HepG2 (cell line): ENCODE data around the gene S100A6. TPM values are rescaled to one million over a fixed set of nuclear protein-coding genes. Genes with fewer than 3 reads are reported as not detected.

Experiments used
- CHCHD3 ChIP-seq: sonication (generic); formaldehyde crosslinking; IDR thresholded peaks from 2 replicates; pipeline ENCODE4 v1.8.0; 2022; ENCODE audit warnings: mild to moderate bottlenecking, missing genetic modification reagents, moderate library complexity
- DNMT1 ChIP-seq: sonication (generic); formaldehyde crosslinking; IDR thresholded peaks from 2 replicates; pipeline ENCODE4 v1.5.1; 2020; ENCODE audit warnings: mild to moderate bottlenecking, missing genetic modification reagents
- EEA1 ChIP-seq: sonication (generic); formaldehyde crosslinking; IDR thresholded peaks from 2 replicates; pipeline ENCODE4 v1.5.1; 2020; ENCODE audit warnings: mild to moderate bottlenecking, missing genetic modification reagents, borderline replicate concordance
- KLF6 ChIP-seq: IDR thresholded peaks from 2 replicates; pipeline ENCODE4 v1.8.0; 2016; ENCODE audit warnings: missing biosample characterization, missing genetic modification reagents
- POLR2AphosphoS2 ChIP-seq: IDR thresholded peaks from 2 replicates; pipeline ENCODE4 v1.6.1; 2011; ENCODE audit warnings: low read depth, low read length, improper control_type of control experiment
- RBM39 ChIP-seq: fragments of 200-400 bp; formaldehyde crosslinking; IDR thresholded peaks from one replicate; pipeline ENCODE4 v1.6.1; 2018; ENCODE audit warnings: antibody characterized with exemption, mild to moderate bottlenecking, low read depth, low read length; ENCODE audit not compliant: poor library complexity, severe bottlenecking
- REXO4 ChIP-seq: sonication (generic); formaldehyde crosslinking; IDR thresholded peaks from 2 replicates; pipeline ENCODE4 v1.8.0; 2022; ENCODE audit warnings: missing genetic modification reagents, mild to moderate bottlenecking, borderline replicate concordance
- SALL1 ChIP-seq: sonication (generic); formaldehyde crosslinking; IDR thresholded peaks from 2 replicates; pipeline ENCODE4 v1.8.0; 2022; ENCODE audit warnings: mild to moderate bottlenecking, missing genetic modification reagents
- ZMYM2 ChIP-seq: sonication (generic); formaldehyde crosslinking; IDR thresholded peaks from 2 replicates; pipeline ENCODE4 v1.8.0; 2022; ENCODE audit warnings: mild to moderate bottlenecking, missing genetic modification reagents
- ZNF232 ChIP-seq: sonication (generic); formaldehyde crosslinking; IDR thresholded peaks from 2 replicates; pipeline ENCODE4 v1.4.0; 2020; ENCODE audit warnings: missing genetic modification reagents, borderline replicate concordance
- ZNF34 ChIP-seq: sonication (generic); formaldehyde crosslinking; IDR thresholded peaks from 2 replicates; pipeline ENCODE4 v1.4.0; 2020; ENCODE audit warnings: mild to moderate bottlenecking, missing genetic modification reagents, borderline replicate concordance
- ZNF383 ChIP-seq: sonication (generic); formaldehyde crosslinking; IDR thresholded peaks from 2 replicates; pipeline ENCODE4 v1.4.0; 2020; ENCODE audit warnings: missing genetic modification reagents, mild to moderate bottlenecking, borderline replicate concordance
- ZNF792 ChIP-seq: IDR thresholded peaks from 2 replicates; pipeline ENCODE4 v1.6.1; 2016
- ZSCAN29 ChIP-seq: sonication (generic); formaldehyde crosslinking; conservative IDR thresholded peaks from 2 replicates; pipeline ENCODE4 v1.4.0; 2020; ENCODE audit warnings: mild to moderate bottlenecking, missing genetic modification reagents
- polyA plus RNA-seq, 8 experiments: library from polyadenylated mRNA; depleted of rRNA in 3 of 8; stranded (reverse) in 7 of 8; unstranded in 1 of 8; fragments of >200 nt; fragmentation: Illumina TruSeq in 4 of 8; extraction: Trizol in 4 of 8; gene quantifications; 2 replicates each; pipeline versions ENCODE4 v1.2.1 to v1.2.3, GENCODE V29; 2011 to 2016; ENCODE audit warnings: low read depth in 4 of 8, missing spikeins in 1 of 8, mixed read lengths in 1 of 8; ENCODE audit not compliant: insufficient read depth in 1 of 8
- total RNA-seq, 5 experiments: library from RNA; depleted of rRNA; stranded (reverse); fragments of >200 nt; fragmentation: Illumina TruSeq; extraction: Trizol; gene quantifications; 2 replicates each; pipeline ENCODE4 v1.2.3, GENCODE V29; 2016; ENCODE audit warnings: low read depth in 1 of 5
- TF ChIP-seq, protein P1 (sequence below): sonication (generic); formaldehyde crosslinking; IDR thresholded peaks from 2 replicates; pipeline ENCODE4 v1.5.0; 2020; ENCODE audit warnings: mild to moderate bottlenecking, missing genetic modification reagents
- TF ChIP-seq, protein P2 (sequence below): sonication (generic); formaldehyde crosslinking; IDR thresholded peaks from 2 replicates; pipeline ENCODE4 v1.4.0; 2020; ENCODE audit warnings: missing genetic modification reagents, mild to moderate bottlenecking, borderline replicate concordance
- TF ChIP-seq, protein P3 (sequence below): sonication (generic); formaldehyde crosslinking; conservative IDR thresholded peaks from 2 replicates; pipeline ENCODE4 v1.8.0; 2022; ENCODE audit warnings: low read depth, missing genetic modification reagents
- TF ChIP-seq, protein P4 (sequence below): sonication (generic); formaldehyde crosslinking; IDR thresholded peaks from 2 replicates; pipeline ENCODE4 v1.8.1; 2023; ENCODE audit warnings: missing genetic modification reagents, mild to moderate bottlenecking, borderline replicate concordance
- TF ChIP-seq, protein P5 (sequence below): sonication (generic); formaldehyde crosslinking; IDR thresholded peaks from 2 replicates; pipeline ENCODE4 v1.8.1; 2023; ENCODE audit warnings: mild to moderate bottlenecking, inconsistent platforms, moderate library complexity, missing genetic modification reagents, borderline replicate concordance

Gene S100A6
- total and polyA plus RNA-seq, 2 of the 13 experiments (the other 11 are each of a cell fraction or from before 2014, with no cell fraction given), result 72.9 to 85.0 TPM

DNA sequence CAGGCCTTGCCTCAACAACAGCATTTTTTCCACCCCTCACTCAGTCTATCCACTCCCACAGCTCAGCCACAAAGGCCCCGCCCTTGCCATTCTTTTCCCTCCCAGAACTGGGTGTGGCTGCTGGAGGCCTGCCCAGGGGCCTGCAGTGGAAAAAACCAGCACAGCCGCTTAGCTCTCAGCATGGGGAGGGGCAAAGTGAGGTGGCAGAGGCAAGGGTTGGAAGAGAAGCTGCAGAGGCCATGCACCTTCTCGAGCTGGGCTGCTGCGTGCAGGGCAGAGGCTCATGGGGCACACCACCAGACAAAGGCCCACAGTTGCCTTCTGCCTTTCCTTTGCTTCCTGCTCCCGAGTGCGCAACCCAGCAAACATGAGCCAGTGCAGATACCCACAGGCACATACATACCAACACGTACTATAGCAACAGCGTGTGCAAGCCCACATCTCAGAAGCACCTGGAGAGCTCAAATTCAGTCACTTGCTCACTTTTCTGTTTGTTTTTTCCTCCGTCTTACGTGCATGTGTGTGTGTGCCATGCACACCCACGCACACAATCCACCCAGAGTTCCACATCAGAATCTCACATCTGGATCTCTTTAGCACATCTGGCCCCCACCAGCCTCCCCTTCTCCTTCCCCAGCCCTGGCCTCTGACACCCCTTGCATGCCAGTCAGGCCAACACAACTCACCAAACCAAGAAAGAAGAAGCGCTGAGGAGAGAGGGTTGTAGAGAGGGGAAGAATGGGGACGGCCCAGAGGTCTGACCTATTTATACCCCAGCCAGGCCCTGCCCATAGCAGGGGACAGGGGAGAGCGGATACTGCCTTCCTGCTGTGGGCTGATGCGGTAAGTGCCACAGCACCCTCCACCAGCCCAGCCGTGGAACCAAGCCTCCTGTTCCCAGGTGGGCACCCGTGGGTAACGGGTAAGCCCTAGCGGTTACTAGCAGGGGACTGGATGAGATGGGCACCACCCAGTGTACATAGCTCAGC lies 9.6 kb upstream of the S100A6 start, which contains the start of gene S100A4 (continued):
- TF ChIP-seq, protein P1, sequence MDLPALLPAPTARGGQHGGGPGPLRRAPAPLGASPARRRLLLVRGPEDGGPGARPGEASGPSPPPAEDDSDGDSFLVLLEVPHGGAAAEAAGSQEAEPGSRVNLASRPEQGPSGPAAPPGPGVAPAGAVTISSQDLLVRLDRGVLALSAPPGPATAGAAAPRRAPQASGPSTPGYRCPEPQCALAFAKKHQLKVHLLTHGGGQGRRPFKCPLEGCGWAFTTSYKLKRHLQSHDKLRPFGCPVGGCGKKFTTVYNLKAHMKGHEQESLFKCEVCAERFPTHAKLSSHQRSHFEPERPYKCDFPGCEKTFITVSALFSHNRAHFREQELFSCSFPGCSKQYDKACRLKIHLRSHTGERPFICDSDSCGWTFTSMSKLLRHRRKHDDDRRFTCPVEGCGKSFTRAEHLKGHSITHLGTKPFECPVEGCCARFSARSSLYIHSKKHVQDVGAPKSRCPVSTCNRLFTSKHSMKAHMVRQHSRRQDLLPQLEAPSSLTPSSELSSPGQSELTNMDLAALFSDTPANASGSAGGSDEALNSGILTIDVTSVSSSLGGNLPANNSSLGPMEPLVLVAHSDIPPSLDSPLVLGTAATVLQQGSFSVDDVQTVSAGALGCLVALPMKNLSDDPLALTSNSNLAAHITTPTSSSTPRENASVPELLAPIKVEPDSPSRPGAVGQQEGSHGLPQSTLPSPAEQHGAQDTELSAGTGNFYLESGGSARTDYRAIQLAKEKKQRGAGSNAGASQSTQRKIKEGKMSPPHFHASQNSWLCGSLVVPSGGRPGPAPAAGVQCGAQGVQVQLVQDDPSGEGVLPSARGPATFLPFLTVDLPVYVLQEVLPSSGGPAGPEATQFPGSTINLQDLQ (CRISPR knock-in tag), result no peak
- TF ChIP-seq, protein P2, sequence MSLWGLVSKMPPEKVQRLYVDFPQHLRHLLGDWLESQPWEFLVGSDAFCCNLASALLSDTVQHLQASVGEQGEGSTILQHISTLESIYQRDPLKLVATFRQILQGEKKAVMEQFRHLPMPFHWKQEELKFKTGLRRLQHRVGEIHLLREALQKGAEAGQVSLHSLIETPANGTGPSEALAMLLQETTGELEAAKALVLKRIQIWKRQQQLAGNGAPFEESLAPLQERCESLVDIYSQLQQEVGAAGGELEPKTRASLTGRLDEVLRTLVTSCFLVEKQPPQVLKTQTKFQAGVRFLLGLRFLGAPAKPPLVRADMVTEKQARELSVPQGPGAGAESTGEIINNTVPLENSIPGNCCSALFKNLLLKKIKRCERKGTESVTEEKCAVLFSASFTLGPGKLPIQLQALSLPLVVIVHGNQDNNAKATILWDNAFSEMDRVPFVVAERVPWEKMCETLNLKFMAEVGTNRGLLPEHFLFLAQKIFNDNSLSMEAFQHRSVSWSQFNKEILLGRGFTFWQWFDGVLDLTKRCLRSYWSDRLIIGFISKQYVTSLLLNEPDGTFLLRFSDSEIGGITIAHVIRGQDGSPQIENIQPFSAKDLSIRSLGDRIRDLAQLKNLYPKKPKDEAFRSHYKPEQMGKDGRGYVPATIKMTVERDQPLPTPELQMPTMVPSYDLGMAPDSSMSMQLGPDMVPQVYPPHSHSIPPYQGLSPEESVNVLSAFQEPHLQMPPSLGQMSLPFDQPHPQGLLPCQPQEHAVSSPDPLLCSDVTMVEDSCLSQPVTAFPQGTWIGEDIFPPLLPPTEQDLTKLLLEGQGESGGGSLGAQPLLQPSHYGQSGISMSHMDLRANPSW (CRISPR knock-in tag), result no peak
- TF ChIP-seq ZSCAN29 (CRISPR knock-in tag) (no peak), RBM39 (peak; percentile 29), ZNF34 (CRISPR knock-in tag) (no peak), CHCHD3 (no peak), ZNF232 (CRISPR knock-in tag) (no peak), EEA1 (0 out of 2 replicates have a peak, but pooled peaks have one; percentile 51), SALL1 (CRISPR knock-in tag) (peak; percentile 59; the same call in 1 of the 2 replicates), POLR2AphosphoS2 (no peak), ZNF792 (peak; percentile 82), KLF6 (no peak), REXO4 (CRISPR knock-in tag) (no peak), ZNF383 (no peak), DNMT1 (no peak), ZMYM2 (CRISPR knock-in tag) (0 out of 2 replicates have a peak, but pooled peaks have one; percentile 22)
- TF ChIP-seq, protein P3, sequence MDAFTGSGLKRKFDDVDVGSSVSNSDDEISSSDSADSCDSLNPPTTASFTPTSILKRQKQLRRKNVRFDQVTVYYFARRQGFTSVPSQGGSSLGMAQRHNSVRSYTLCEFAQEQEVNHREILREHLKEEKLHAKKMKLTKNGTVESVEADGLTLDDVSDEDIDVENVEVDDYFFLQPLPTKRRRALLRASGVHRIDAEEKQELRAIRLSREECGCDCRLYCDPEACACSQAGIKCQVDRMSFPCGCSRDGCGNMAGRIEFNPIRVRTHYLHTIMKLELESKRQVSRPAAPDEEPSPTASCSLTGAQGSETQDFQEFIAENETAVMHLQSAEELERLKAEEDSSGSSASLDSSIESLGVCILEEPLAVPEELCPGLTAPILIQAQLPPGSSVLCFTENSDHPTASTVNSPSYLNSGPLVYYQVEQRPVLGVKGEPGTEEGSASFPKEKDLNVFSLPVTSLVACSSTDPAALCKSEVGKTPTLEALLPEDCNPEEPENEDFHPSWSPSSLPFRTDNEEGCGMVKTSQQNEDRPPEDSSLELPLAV (CRISPR knock-in tag), result no peak
- TF ChIP-seq, protein P4, sequence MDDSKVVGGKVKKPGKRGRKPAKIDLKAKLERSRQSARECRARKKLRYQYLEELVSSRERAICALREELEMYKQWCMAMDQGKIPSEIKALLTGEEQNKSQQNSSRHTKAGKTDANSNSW, result 0 out of 2 replicates have a peak, but pooled peaks have one; percentile 26
- TF ChIP-seq, protein P5, sequence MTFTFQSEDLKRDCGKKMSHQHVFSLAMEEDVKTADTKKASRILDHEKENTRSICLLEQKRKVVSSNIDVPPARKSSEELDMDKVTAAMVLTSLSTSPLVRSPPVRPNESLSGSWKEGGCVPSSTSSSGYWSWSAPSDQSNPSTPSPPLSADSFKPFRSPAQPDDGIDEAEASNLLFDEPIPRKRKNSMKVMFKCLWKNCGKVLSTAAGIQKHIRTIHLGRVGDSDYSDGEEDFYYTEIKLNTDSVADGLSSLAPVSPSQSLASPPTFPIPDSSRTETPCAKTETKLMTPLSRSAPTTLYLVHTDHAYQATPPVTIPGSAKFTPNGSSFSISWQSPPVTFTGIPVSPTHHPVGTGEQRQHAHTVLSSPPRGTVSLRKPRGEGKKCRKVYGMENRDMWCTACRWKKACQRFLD (CRISPR knock-in tag), result no peak
